ENCODE results near the gene TANC1.

- TF ChIP-seq POLR2A (IDR thresholded peaks at IDR 0.05; ENCODE audit: low read length) (no peak), GATA1 (IDR thresholded peaks at IDR 0.05; ENCODE audit: low read depth, low read length) (no peak)
Observed at GRCh38 chr2:159157361-159158209, 189.1 kb downstream of the TANC1 start.

Measured in erythroblast (primary cell).